ENCODE data around the gene MYH6. TPM values are rescaled to one million over a fixed set of nuclear protein-coding genes. Genes with fewer than 3 reads are reported as not detected.

Gene MYH6
- total and polyA plus RNA-seq, 7 donors = 1.5 to 4.9 (median 3.0) TPM; not detected in 4

- TF ChIP-seq POLR2A (IDR thresholded peaks at IDR 0.05) = no peak
- TF ChIP-seq POLR2AphosphoS5 (IDR thresholded peaks at IDR 0.05) = peak; percentile 35 to 48 (median 44)
- H3K36me3 ChIP-seq = peaks cover 0 to 9% (median 4%) of the 10 kb centered on the region in 4 donors
- no peaks in the 10 kb centered on the region for H3K27me3 ChIP-seq
- peak overlapping the region; percentile 92 to 98 (median 94) for H3K27ac ChIP-seq
- no peak for DNase-seq
- 37 to 52% methylated on average over 21 of the region's 21 CpGs for WGBS, 2 donors
- peak overlapping the region; percentile 42 to 75 (median 65) for H3K4me3 ChIP-seq
- no peaks in the 10 kb centered on the region for H3K9me3 ChIP-seq
- intact Hi-C loops (cut with DNase I) = loop anchor here (5.0 kb wide), 1 partner anchor 193 kb away; the partner anchor contains the start of gene THTPA
- peaks cover 0 to 70% (median 36%) of the 10 kb centered on the region in 4 donors for H3K4me1 ChIP-seq
Observed at GRCh38 chr14:23364164-23365035, 43.7 kb downstream of the MYH6 start.

- Histone ChIP-seq H3K36me3 (peaks cover 2 to 27% (median 8%) of the 10 kb centered on the region in 4 donors), H3K27me3 (no peaks in the 10 kb centered on the region), H3K27ac (peak overlapping the region; percentile 22 to 47 (median 38)), H3K9me3 (no peaks in the 10 kb centered on the region), H3K4me3 (no peak overlapping the region), H3K4me1 (peaks cover 0 to 70% (median 36%) of the 10 kb centered on the region in 4 donors)
- no peak for TF ChIP-seq EP300 (IDR thresholded peaks at IDR 0.05)
- no peak for TF ChIP-seq POLR2AphosphoS5 (IDR thresholded peaks at IDR 0.05)
- no peak for TF ChIP-seq POLR2A (IDR thresholded peaks at IDR 0.05)
- no peak for TF ChIP-seq CTCF (IDR thresholded peaks at IDR 0.05)
- WGBS, 2 donors = 65 to 78% methylated on average over 3 of the region's 3 CpGs
- intact Hi-C loops (cut with DNase I) = no loop called here
- no peak for DNase-seq
Observed at GRCh38 chr14:23362200-23362599, 45.9 kb downstream of the MYH6 start.

GRCh38 chr14:23361763-23362162 lies 46.3 kb downstream of the MYH6 start:
- no peak for TF ChIP-seq CTCF (IDR thresholded peaks at IDR 0.05)
- no peak for TF ChIP-seq POLR2A (IDR thresholded peaks at IDR 0.05)
- no peak for TF ChIP-seq POLR2AphosphoS5 (IDR thresholded peaks at IDR 0.05)
- TF ChIP-seq EP300 (IDR thresholded peaks at IDR 0.05) = no peak
- WGBS, 2 donors = 74 to 81% methylated on average over 6 of the region's 6 CpGs
- Histone ChIP-seq H3K9me3 (no peaks in the 10 kb centered on the region), H3K4me3 (no peak overlapping the region), H3K27me3 (no peaks in the 10 kb centered on the region), H3K4me1 (peaks cover 0 to 66% (median 33%) of the 10 kb centered on the region in 4 donors), H3K27ac (peak overlapping the region; percentile 22 to 47 (median 38)), H3K36me3 (peaks cover 4 to 31% (median 11%) of the 10 kb centered on the region in 4 donors)
- intact Hi-C loops (cut with DNase I) = no loop called here
- no peak for DNase-seq

GRCh38 chr14:23361320-23361719 lies 46.8 kb downstream of the MYH6 start:
- Histone ChIP-seq H3K27ac (peak overlapping the region; percentile 10 to 47 (median 38)), H3K4me1 (peaks cover 0 to 62% (median 30%) of the 10 kb centered on the region in 4 donors), H3K27me3 (no peaks in the 10 kb centered on the region), H3K4me3 (no peak overlapping the region), H3K9me3 (no peaks in the 10 kb centered on the region), H3K36me3 (peaks cover 4 to 35% (median 11%) of the 10 kb centered on the region in 4 donors)
- TF ChIP-seq CTCF (IDR thresholded peaks at IDR 0.05) = no peak
- no peak for TF ChIP-seq EP300 (IDR thresholded peaks at IDR 0.05)
- peak in 1 of 4 donors; percentile 27 for TF ChIP-seq POLR2AphosphoS5 (IDR thresholded peaks at IDR 0.05)
- intact Hi-C loops (cut with DNase I) = no loop called here
- no peak for DNase-seq

GRCh38 chr14:23360496-23360895 lies 47.6 kb downstream of the MYH6 start:
- 71 to 81% methylated on average over 11 of the region's 11 CpGs for WGBS, 2 donors
- Histone ChIP-seq H3K27ac (peak overlapping the region; percentile 10 to 39 (median 35)), H3K9me3 (no peaks in the 10 kb centered on the region), H3K36me3 (peaks cover 4 to 35% (median 11%) of the 10 kb centered on the region in 4 donors), H3K4me3 (no peak overlapping the region), H3K4me1 (peaks cover 0 to 59% (median 27%) of the 10 kb centered on the region in 4 donors), H3K27me3 (no peaks in the 10 kb centered on the region)
- DNase-seq = no peak
- intact Hi-C loops (cut with DNase I) = no loop called here
- TF ChIP-seq EP300 (IDR thresholded peaks at IDR 0.05) (no peak), POLR2AphosphoS5 (IDR thresholded peaks at IDR 0.05) (no peak), POLR2A (IDR thresholded peaks at IDR 0.05) (no peak), CTCF (IDR thresholded peaks at IDR 0.05) (no peak)

All from sigmoid colon (tissue), 7 donors.